OCI-LY3 (cell line): ENCODE measurements around the gene ADAR.

Source experiments
- H2AFZ ChIP-seq: fragments of 200-600, 300-600 bp; shearing (Covaris generic); 2 replicates; pipeline ENCODE4 v1.6.0; 2014; ENCODE audit warnings: antibody characterized with exemption, low read depth, low read length
- H3K27ac ChIP-seq: fragments of 200-600, 300-600 bp; sonication (generic); 2 replicates; pipeline ENCODE4 v1.5.1; 2014; ENCODE audit warnings: mild to moderate bottlenecking, low read length, moderate library complexity, mixed read lengths
- H3K27me3 ChIP-seq: fragments of 200-600, 300-600 bp; sonication (generic); 2 replicates; pipeline ENCODE4 v1.6.1; 2014; ENCODE audit warnings: low read depth, low read length, mixed read lengths
- H3K36me3 ChIP-seq: fragments of 200-600, 300-600 bp; sonication (generic); replicated peaks from 2 replicates; pipeline ENCODE3; 2014; ENCODE audit warnings: low read depth, low read length, mixed read lengths
- H3K4me1 ChIP-seq: fragments of 300-600, 200-600 bp; sonication (generic); 2 replicates; pipeline ENCODE4 v1.6.1; 2014; ENCODE audit warnings: low read length, mixed read lengths
- H3K4me2 ChIP-seq: fragments of 200-600, 300-600 bp; sonication (generic); 2 replicates; pipeline ENCODE4 v1.6.1; 2014; ENCODE audit warnings: low read length, mixed read lengths
- H3K4me3 ChIP-seq: fragments of 300-600, 200-600 bp; sonication (generic); 2 replicates; pipeline ENCODE4 v1.5.1; 2014; ENCODE audit warnings: antibody characterized with exemption, mild to moderate bottlenecking, low read length, moderate library complexity
- H3K79me2 ChIP-seq: fragments of 300-600, 200-600 bp; shearing (Covaris generic); 2 replicates; pipeline ENCODE4 v1.6.1; 2014; ENCODE audit warnings: mild to moderate bottlenecking, low read length, mixed read lengths
- H3K9ac ChIP-seq: fragments of 300-600, 200-600 bp; shearing (Covaris generic); 2 replicates; pipeline ENCODE4 v1.6.0; 2014; ENCODE audit warnings: mild to moderate bottlenecking, low read length, moderate library complexity
- H3K9me3 ChIP-seq: fragments of 200-600, 300-600 bp; shearing (Covaris generic); 2 replicates; pipeline ENCODE4 v1.6.1; 2014; ENCODE audit warnings: low read length, mixed read lengths; ENCODE audit not compliant: insufficient read depth
- H4K20me1 ChIP-seq: fragments of 200-600, 300-600 bp; sonication (generic); 2 replicates; pipeline ENCODE4 v1.6.1; 2016; ENCODE audit warnings: low read length, mixed read lengths; ENCODE audit not compliant: insufficient read depth
- EZH2phosphoT487 ChIP-seq: fragments of 200-600 bp; shearing (Covaris generic); IDR thresholded peaks from 2 replicates; pipeline ENCODE4 v1.6.1; 2018; ENCODE audit warnings: antibody characterized with exemption, mixed run types, low read depth
- TF ChIP-seq, protein P1 (sequence below): fragments of 200-600, 300-600 bp; sonication (generic); IDR thresholded peaks from 2 replicates; pipeline ENCODE4 v1.5.1; 2014; ENCODE audit warnings: antibody characterized with exemption, low read length, low read depth

The ADAR gene

DNA sequence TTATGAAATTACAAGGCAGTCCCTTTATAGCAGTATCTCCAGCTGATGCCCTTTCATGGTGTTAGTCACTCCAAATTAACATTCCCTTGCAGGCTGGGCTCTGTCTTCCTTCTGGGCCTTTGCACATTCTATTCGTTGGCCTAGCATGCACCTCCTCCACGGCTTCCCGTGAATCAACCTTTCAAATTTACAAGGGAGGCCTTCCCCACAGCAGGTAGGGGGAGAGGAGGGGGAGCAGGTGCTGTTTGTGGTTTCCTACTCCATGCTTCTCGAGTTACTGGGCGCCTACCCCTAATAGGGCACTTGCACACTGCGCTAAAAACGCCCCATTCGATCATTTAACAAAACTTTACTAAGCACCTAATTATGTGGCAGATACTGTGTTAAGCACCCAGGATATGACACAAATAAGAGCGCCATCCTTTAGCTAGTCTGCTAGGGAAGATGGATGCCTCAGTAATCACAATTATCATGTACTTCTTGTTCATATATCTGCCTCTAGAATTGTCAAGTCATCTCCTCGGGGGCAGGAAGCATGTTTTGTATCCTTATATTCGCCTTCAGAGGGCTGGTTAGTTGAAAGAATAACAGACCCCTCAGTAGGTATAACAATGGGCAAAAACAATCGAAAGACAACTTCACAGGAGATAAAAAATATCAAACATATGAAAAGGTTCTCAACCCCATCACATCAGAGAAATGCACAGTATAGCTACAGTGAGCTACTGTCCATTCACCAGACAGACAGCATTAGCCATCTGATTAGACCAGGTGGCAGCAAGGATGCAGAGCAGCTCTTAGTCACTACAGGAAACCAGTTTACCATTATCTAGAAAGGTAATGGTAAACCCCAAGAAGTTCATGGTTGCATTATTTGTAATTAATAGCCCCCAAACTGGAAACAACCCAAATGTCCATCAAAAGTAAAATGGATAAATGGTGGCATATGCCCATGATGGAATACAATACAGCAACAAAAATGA lies 1.7 kb upstream of the ADAR start:
- Histone ChIP-seq H3K9ac (peak overlapping the region; percentile 83), H2AFZ (no peak overlapping the region), H3K9me3 (no peaks in the 10 kb centered on the region), H4K20me1 (peaks cover 46% of the 10 kb centered on the region), H3K4me2 (peak overlapping the region; percentile 87), H3K27me3 (no peaks in the 10 kb centered on the region), H3K4me1 (peaks cover 23% of the 10 kb centered on the region), H3K27ac (peak overlapping the region; percentile 80), H3K79me2 (peaks cover 98% of the 10 kb centered on the region), H3K4me3 (peak overlapping the region; percentile 79), H3K36me3 (peaks cover 14% of the 10 kb centered on the region)
- no peak for TF ChIP-seq EZH2phosphoT487
- TF ChIP-seq, protein P1, sequence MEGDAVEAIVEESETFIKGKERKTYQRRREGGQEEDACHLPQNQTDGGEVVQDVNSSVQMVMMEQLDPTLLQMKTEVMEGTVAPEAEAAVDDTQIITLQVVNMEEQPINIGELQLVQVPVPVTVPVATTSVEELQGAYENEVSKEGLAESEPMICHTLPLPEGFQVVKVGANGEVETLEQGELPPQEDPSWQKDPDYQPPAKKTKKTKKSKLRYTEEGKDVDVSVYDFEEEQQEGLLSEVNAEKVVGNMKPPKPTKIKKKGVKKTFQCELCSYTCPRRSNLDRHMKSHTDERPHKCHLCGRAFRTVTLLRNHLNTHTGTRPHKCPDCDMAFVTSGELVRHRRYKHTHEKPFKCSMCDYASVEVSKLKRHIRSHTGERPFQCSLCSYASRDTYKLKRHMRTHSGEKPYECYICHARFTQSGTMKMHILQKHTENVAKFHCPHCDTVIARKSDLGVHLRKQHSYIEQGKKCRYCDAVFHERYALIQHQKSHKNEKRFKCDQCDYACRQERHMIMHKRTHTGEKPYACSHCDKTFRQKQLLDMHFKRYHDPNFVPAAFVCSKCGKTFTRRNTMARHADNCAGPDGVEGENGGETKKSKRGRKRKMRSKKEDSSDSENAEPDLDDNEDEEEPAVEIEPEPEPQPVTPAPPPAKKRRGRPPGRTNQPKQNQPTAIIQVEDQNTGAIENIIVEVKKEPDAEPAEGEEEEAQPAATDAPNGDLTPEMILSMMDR = no peak

DNA sequence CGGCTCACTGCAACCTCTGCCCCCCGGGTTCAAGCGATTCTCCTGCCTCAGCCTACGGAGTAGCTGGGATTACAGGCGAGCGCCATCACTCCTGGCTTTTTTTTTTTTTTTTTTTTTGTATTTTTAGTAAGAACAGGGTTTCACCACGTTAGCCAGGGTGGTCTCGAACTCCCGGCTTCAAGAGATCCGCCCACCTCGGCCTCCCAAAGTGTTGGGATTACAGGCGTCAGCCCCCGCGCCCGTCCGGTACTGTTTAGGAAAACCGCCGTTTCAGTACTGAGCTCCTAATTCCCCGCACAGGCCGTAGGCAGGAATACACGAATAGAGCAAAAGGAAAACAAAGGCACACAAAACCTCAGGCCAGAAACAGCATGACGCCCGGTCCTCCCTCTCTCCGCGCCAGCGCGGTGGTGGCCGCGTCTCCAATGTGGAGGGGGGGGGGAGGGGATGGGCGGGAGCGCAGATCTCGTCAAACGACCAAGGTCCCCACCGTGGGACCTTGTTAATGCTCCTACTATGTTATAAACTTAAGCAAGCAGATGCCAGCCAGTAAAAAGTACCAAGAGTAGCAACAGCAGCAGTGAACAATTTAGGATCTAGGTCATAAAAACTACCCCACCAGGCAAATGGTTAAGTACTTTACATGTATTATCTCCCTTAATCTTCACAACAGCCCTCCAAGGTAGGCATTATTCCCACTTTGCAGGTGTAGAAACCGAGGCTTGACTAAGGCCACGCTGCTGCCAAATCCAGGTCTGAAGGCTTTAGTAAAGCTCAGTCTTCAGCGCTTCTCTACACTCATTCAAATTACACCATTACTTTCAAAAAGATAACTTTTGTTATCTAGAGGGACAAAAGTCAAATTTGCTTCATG lies 648 bp upstream of the ADAR start:
- TF ChIP-seq, protein P1 = no peak
- no peak for TF ChIP-seq EZH2phosphoT487
- Histone ChIP-seq H4K20me1 (peaks cover 50% of the 10 kb centered on the region), H3K9ac (peak overlapping the region; percentile 83), H3K27ac (peak overlapping the region; percentile 80), H2AFZ (peak overlapping the region; percentile 15; the same call in 1 of the 2 replicates), H3K4me3 (peak overlapping the region; percentile 79), H3K27me3 (no peaks in the 10 kb centered on the region), H3K4me2 (peak overlapping the region; percentile 87), H3K9me3 (no peaks in the 10 kb centered on the region), H3K4me1 (peaks cover 23% of the 10 kb centered on the region), H3K36me3 (peaks cover 17% of the 10 kb centered on the region), H3K79me2 (peaks cover 98% of the 10 kb centered on the region)

DNA sequence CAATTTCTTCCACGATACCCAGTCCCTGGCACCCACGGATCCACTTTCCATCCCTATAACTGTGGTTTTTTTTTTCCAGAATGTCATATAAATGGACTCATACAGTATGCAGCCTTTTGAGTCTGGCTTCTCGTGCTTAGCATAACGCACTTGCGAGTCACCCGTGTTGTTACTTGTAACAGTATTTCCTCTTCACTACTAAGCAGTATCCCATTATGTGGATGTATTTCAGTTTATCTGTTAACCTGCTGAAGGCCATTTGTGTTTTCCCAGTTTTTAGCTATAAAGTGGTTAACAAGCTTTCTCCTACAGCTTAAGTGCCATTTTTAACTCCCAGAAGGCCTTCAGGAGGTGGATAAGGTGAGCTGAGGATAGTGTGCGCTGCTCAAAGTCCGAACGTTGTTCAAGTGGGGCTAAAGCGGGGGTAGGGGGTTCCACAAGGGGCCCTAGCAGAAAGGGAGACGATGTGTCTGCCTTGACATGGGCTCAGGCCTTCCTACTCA lies 829 bp downstream of the ADAR start:
- no peaks in the 10 kb centered on the region for H3K9me3 ChIP-seq
- no peaks in the 10 kb centered on the region for H3K27me3 ChIP-seq
- peaks cover 64% of the 10 kb centered on the region for H4K20me1 ChIP-seq
- H3K27ac ChIP-seq = peak overlapping the region; percentile 80
- peaks cover 28% of the 10 kb centered on the region for H3K36me3 ChIP-seq
- H3K4me1 ChIP-seq = peaks cover 23% of the 10 kb centered on the region
- peak overlapping the region; percentile 83 for H3K9ac ChIP-seq
- TF ChIP-seq, protein P1 = no peak
- no peak for TF ChIP-seq EZH2phosphoT487
- H3K4me2 ChIP-seq = peak overlapping the region; percentile 87
- H3K4me3 ChIP-seq = peak overlapping the region; percentile 79
- H2AFZ ChIP-seq = no peak overlapping the region
- peaks cover 100% of the 10 kb centered on the region for H3K79me2 ChIP-seq
